Uterus (tissue), 2 donors: ENCODE results near the gene DPYSL5.

Experiments used
- CTCF ChIP-seq, 4 experiments: fragments of 200-600 bp in 2 of 4; fragments of 450-650 bp in 2 of 4; sonication (generic) in 2 of 4; IDR thresholded peaks; one replicate each; pipeline ENCODE4 v1.5.1; 2016 to 2019; ENCODE audit warnings: antibody characterized with exemption in 4 of 4, mild to moderate bottlenecking in 2 of 4, moderate library complexity in 1 of 4
- POLR2A ChIP-seq, 2 donors: fragments of 450-650 bp; IDR thresholded peaks; one replicate each; pipeline ENCODE4 v1.6.1; 2016; ENCODE audit warnings: antibody characterized with exemption in 2 of 2, mild to moderate bottlenecking in 1 of 2, moderate library complexity in 1 of 2

GRCh38 chr2:26964446-26965130, 116.7 kb downstream of the DPYSL5 start:
- no peak for TF ChIP-seq CTCF (IDR thresholded peaks at IDR 0.05)
- no peak for TF ChIP-seq POLR2A (IDR thresholded peaks at IDR 0.05)
